ENCODE results near the gene GRIFIN. TPM values are rescaled to one million over a fixed set of nuclear protein-coding genes. Genes with fewer than 3 reads are reported as not detected.

Gene GRIFIN
- total RNA-seq, 2 donors from 2014 or later = not detected

Other genes starting within 250 kb of the GRIFIN start
- 10 to 100 TPM; 27.4 to 41.3 TPM for gene MAD1L1, start 243.5 kb downstream of the GRIFIN start, total RNA-seq
- gene MRM2, start 234.2 kb downstream of the GRIFIN start, total RNA-seq = 10 to 100 TPM; 12.5 to 16.6 TPM
- 10 to 100 TPM in 1 of 2 donors, 1 to 10 TPM in 1; 9.7 to 15.2 TPM for gene NUDT1, start 234.2 kb downstream of the GRIFIN start, total RNA-seq
- 10 to 100 TPM in 1 of 2 donors, 1 to 10 TPM in 1; 6.5 to 29.6 TPM for gene SNX8, start 162.0 kb downstream of the GRIFIN start, total RNA-seq
- 100 to 1,000 TPM in 1 of 2 donors, 10 to 100 TPM in 1; 94.0 to 150 TPM for gene EIF3B, start 121.6 kb downstream of the GRIFIN start, total RNA-seq
- 10 to 100 TPM; 18.7 to 19.1 TPM for gene CHST12, start 72.8 kb downstream of the GRIFIN start, total RNA-seq
- gene LFNG, start 43.4 kb upstream of the GRIFIN start, total RNA-seq = 10 to 100 TPM in 1 of 2 donors, 1 to 10 TPM in 1; 8.0 to 24.1 TPM
- gene BRAT1, start 79.1 kb upstream of the GRIFIN start, total RNA-seq = 10 to 100 TPM; 28.8 to 43.6 TPM
- 10 to 100 TPM; 10.6 to 40.1 TPM for gene IQCE, start 82.6 kb upstream of the GRIFIN start, total RNA-seq
- 10 to 100 TPM; 58.6 to 69.3 TPM for gene TTYH3, start 155.6 kb upstream of the GRIFIN start, total RNA-seq
- 1 to 10 TPM; 1.4 to 3.7 TPM for gene AMZ1, start 211.8 kb upstream of the GRIFIN start, total RNA-seq